AG04449 (cell line): ENCODE data around the gene CRACR2B.

Experiments used
- CTCF ChIA-PET: fragments of 350-600 bp; formaldehyde crosslinking; extraction: SDS; loops from one replicate; lab custom pipeline; 2021; ENCODE audit warnings: antibody characterized with exemption; lab: Yijun Ruan, JAX
- POLR2A ChIA-PET: fragments of 400-600, 350-600 bp; formaldehyde crosslinking; extraction: SDS; loops from one replicate; lab custom pipeline; 2020; ENCODE audit warnings: antibody characterized with exemption, inconsistent platforms; lab: Yijun Ruan, JAX
- DNase-seq: peaks from one replicate; pipeline ENCODE4 v3.0.0-alpha.2; 2010; ENCODE audit warnings: low read depth, low spot score
- H3K4me3 ChIP-seq: 2 replicates; pipeline ENCODE4 v1.5.1; 2011; ENCODE audit warnings: low read depth, mild to moderate bottlenecking, control low read depth, low read length
- TF ChIP-seq, protein P1 (sequence below): IDR thresholded peaks from one replicate; pipeline ENCODE4 v1.5.1; 2011; ENCODE audit warnings: mild to moderate bottlenecking, moderate library complexity, low read length, control low read depth, inconsistent platforms; ENCODE audit not compliant: insufficient read depth; ENCODE audit errors: missing control alignments

CRACR2B gene

DNA sequence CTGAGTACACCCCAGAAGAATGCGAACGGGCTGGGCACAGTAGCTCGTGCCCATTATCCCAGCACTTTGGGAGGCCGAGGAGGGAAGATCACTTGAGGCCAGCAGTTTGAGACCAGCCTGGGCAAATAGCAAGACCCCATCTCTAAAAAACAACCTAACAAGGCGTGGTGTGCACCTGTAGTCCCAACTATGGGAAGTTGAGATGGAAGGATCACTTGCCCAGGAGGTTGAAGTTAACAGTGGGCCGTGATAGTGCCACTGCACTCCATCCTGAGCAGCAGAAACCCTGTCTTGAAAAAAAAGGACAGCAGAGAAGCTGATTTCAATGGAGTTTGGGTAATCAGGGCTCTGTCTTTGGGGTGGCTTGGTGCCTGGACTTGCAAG, 14.7 kb upstream of the CRACR2B start:
- CTCF ChIA-PET: no interaction called here
- POLR2A ChIA-PET: no interaction called here
- H3K4me3 ChIP-seq: no peak overlapping the region
- no peak for DNase-seq
- TF ChIP-seq, protein P1, sequence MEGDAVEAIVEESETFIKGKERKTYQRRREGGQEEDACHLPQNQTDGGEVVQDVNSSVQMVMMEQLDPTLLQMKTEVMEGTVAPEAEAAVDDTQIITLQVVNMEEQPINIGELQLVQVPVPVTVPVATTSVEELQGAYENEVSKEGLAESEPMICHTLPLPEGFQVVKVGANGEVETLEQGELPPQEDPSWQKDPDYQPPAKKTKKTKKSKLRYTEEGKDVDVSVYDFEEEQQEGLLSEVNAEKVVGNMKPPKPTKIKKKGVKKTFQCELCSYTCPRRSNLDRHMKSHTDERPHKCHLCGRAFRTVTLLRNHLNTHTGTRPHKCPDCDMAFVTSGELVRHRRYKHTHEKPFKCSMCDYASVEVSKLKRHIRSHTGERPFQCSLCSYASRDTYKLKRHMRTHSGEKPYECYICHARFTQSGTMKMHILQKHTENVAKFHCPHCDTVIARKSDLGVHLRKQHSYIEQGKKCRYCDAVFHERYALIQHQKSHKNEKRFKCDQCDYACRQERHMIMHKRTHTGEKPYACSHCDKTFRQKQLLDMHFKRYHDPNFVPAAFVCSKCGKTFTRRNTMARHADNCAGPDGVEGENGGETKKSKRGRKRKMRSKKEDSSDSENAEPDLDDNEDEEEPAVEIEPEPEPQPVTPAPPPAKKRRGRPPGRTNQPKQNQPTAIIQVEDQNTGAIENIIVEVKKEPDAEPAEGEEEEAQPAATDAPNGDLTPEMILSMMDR: no peak

GRCh38 chr11:813456-814096, 14.1 kb upstream of the CRACR2B start:
- H3K4me3 ChIP-seq: no peak overlapping the region
- ChIA-PET CTCF (no interaction called here), POLR2A (no interaction called here)
- TF ChIP-seq, protein P1: no peak
- no peak for DNase-seq

- POLR2A ChIA-PET: interaction anchor here (1.7 kb wide), 1 partner anchor 27 kb away, joined by 5 read pairs; the partner anchor contains the start of gene TSPAN4
- no peak for DNase-seq
- no peak overlapping the region for H3K4me3 ChIP-seq
- TF ChIP-seq, protein P1: no peak
- CTCF ChIA-PET: interaction anchor here (1.5 to 1.7 kb wide), 2 partner anchors 12 to 19 kb away, joined by 4 read pairs; partner anchors contain the start of gene CRACR2B
These were observed 11.9 kb upstream of the CRACR2B start for GRCh38 chr11:815675-816432.

DNA sequence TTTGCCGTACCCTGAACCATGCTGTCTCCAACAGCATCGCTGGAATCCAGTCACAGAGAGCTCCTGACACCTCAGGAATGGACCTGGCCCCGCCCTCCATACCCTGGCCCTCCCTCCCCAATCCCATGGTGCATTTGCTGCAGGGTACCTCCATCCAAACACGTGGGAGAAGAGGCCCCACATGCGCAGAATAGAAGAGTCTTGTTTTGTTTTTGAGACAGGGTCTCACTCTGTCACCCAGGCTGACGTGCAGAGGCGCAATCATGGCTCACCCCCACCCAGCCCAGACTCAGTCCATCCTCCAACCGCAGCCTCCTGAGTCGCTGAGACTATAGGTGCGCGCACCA, 11.3 kb upstream of the CRACR2B start:
- CTCF ChIA-PET: interaction anchor here (1.5 to 1.7 kb wide), 2 partner anchors 11 to 18 kb away, joined by 4 read pairs; partner anchors contain the start of gene CRACR2B
- no peak for DNase-seq
- TF ChIP-seq, protein P1: no peak
- POLR2A ChIA-PET: interaction anchor here (1.7 kb wide), 1 partner anchor 26 kb away, joined by 5 read pairs; the partner anchor contains the start of gene TSPAN4
- no peak overlapping the region for H3K4me3 ChIP-seq

- DNase-seq: no peak
- TF ChIP-seq, protein P1: no peak
- ChIA-PET POLR2A (interaction anchor here (0.7 to 4.6 kb wide), 15 partner anchors 7 to 123 kb away, joined by 3 to 96 read pairs (median 6); partner anchors contain the start of genes CD151, PIDD1, RPLP2 and TMEM80), CTCF (interaction anchor here (0.7 to 1.4 kb wide), 5 partner anchors 15 to 80 kb away, joined by 3 to 5 read pairs (median 4); no protein-coding TSS in a partner anchor)
- H3K4me3 ChIP-seq: peak within 1 kb of the TSS; percentile 72
These were observed 9.2 kb upstream of the CRACR2B start, which contains the start of gene PNPLA2 for GRCh38 chr11:818396-819128. Gene PNPLA2, plus strand, starts transcription at chr11:818914. Its CDS starts 805 bp downstream, at chr11:819719.
